ENCODE data around the gene PDE10A. TPM values are rescaled to one million over a fixed set of nuclear protein-coding genes. Genes with fewer than 3 reads are reported as not detected.
"Not testable (repeated sequence)": the region's sequence is repeated elsewhere in the genome, so short reads cannot be mapped to it uniquely, and the experiment has no call there.

PDE10A gene
- total and polyA plus RNA-seq, 5 donors, result 3.6 to 8.5 (median 4.2) TPM

- DNase-seq (no peak), ATAC-seq (no peak)
- H3K27me3 ChIP-seq (ENCODE audit: control insufficient read depth, insufficient read depth), result no peaks in the 10 kb centered on the region
- H3K9me3 ChIP-seq (ENCODE audit: control insufficient read depth, low read length), result no peaks in the 10 kb centered on the region
- intact Hi-C loops (cut with DNase I), result no loop called here
- H3K27ac ChIP-seq (ENCODE audit: low read length), result no peak overlapping the region
- WGBS, result 71% methylated on average over 7 of the region's 7 CpGs
- no peak overlapping the region for H3K4me3 ChIP-seq (ENCODE audit: low read length)
- H3K4me1 ChIP-seq (ENCODE audit: control insufficient read depth, insufficient read depth, low read length), result no peaks in the 10 kb centered on the region
Observed at GRCh38 chr6:165562421-165563090, 100.5 kb downstream of the PDE10A start.

- no peaks in the 10 kb centered on the region for H3K9me3 ChIP-seq (ENCODE audit: control insufficient read depth, low read length)
- H3K4me1 ChIP-seq (ENCODE audit: control insufficient read depth, insufficient read depth, low read length), result no peaks in the 10 kb centered on the region
- ATAC-seq, result no peak
- H3K4me3 ChIP-seq (ENCODE audit: low read length), result no peak overlapping the region
- H3K27me3 ChIP-seq (ENCODE audit: control insufficient read depth, insufficient read depth), result no peaks in the 10 kb centered on the region
- no peak for DNase-seq
- 96% methylated on average over 7 of the region's 7 CpGs for WGBS
- no peak overlapping the region for H3K27ac ChIP-seq (ENCODE audit: low read length)
- intact Hi-C loops (cut with DNase I), result no loop called here
Observed at GRCh38 chr6:165559632-165560031, 103.4 kb downstream of the PDE10A start.

DNA sequence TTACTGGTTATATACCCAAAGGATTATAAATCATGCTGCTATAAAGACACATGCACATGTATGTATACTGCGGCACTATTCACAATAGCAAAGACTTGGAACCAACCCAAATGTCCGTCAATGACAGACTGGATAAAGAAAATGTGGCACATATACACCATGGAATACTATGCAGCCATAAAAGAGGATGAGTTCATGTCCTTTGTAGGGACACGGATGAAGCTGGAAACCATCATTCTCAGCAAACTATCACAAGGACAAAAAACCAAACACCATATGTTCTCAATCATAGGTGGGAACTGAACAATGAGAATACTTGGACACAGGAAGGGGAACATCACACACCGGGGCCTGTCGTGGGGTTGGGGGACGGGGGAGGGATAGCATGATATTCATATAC is 104.9 kb downstream of the PDE10A start:
- H3K27me3 ChIP-seq (ENCODE audit: control insufficient read depth, insufficient read depth); DNase-seq; H3K4me1 ChIP-seq (ENCODE audit: control insufficient read depth, insufficient read depth, low read length); H3K4me3 ChIP-seq (ENCODE audit: low read length); H3K9me3 ChIP-seq (ENCODE audit: control insufficient read depth, low read length); H3K27ac ChIP-seq (ENCODE audit: low read length); intact Hi-C loops (cut with DNase I); ATAC-seq: not testable (repeated sequence)
- WGBS, result 94% methylated on average over 6 of the region's 6 CpGs

GRCh38 chr6:165557674-165558073 is 105.4 kb downstream of the PDE10A start:
- 87% methylated on average over 6 of the region's 6 CpGs for WGBS
- Histone ChIP-seq H3K4me1 (ENCODE audit: control insufficient read depth, insufficient read depth, low read length) (no peaks in the 10 kb centered on the region), H3K4me3 (ENCODE audit: low read length) (no peak overlapping the region), H3K27me3 (ENCODE audit: control insufficient read depth, insufficient read depth) (no peaks in the 10 kb centered on the region), H3K9me3 (ENCODE audit: control insufficient read depth, low read length) (no peaks in the 10 kb centered on the region), H3K27ac (ENCODE audit: low read length) (no peak overlapping the region)
- DNase-seq (no peak), ATAC-seq (no peak)
- intact Hi-C loops (cut with DNase I), result no loop called here

DNA sequence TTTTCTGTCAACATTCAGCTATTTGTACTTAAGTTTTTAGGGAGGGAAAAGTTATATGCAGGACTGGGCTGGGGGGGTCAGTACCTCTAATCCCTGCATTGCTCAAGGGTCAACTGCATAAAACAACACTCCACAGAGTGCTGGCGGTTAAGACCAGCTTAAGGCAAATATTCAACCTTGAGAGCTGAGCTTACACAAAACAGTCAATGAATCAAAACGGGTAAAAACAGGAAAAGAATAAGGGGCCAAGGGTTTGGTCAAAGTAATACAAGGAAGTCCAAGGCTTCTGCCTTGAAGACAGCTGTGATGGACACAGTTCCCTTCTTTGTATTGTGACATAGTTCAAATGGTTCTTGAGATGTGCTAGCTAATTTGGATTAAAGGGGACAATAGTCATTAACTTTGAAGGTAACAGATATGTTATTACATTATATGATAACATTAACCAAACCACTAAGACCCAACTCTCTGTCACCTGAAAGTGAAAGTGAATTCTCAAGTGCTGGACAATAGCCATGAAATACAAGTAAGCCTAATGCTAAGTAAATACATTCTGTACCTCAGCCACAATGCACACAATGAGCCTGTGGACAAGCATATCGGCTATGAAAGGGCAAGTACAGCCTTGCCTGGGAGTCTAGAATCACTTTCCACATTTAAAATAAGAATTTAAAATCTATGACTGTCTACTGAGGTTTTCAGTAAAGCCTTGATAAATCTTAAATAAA is 106.8 kb downstream of the PDE10A start:
- no peaks in the 10 kb centered on the region for H3K27me3 ChIP-seq (ENCODE audit: control insufficient read depth, insufficient read depth)
- peak in 1 of 2 donors; percentile 48 for ATAC-seq
- WGBS, result 53% methylated on average over 3 of the region's 3 CpGs

GRCh38 chr6:165554644-165555043 is 108.4 kb downstream of the PDE10A start:
- H3K27me3 ChIP-seq (ENCODE audit: control insufficient read depth, insufficient read depth); H3K9me3 ChIP-seq (ENCODE audit: control insufficient read depth, low read length); H3K27ac ChIP-seq (ENCODE audit: low read length); ATAC-seq; intact Hi-C loops (cut with DNase I); DNase-seq; H3K4me1 ChIP-seq (ENCODE audit: control insufficient read depth, insufficient read depth, low read length); H3K4me3 ChIP-seq (ENCODE audit: low read length): not testable (repeated sequence)
- WGBS, result over 99% methylated on average over 3 of the region's 3 CpGs

More for the DNA sequence above, 106.8 kb downstream of the PDE10A start:
- H3K4me1 ChIP-seq (ENCODE audit: control insufficient read depth, insufficient read depth, low read length), result peaks cover 2% of the 10 kb centered on the region
- intact Hi-C loops (cut with DNase I), result no loop called here
- H3K4me3 ChIP-seq (ENCODE audit: low read length), result no peak overlapping the region
- no peak for DNase-seq
- no peaks in the 10 kb centered on the region for H3K9me3 ChIP-seq (ENCODE audit: control insufficient read depth, low read length)
- no peak overlapping the region for H3K27ac ChIP-seq (ENCODE audit: low read length)

GRCh38 chr6:165552248-165552736 is 110.7 kb downstream of the PDE10A start:
- intact Hi-C loops (cut with DNase I), result no loop called here
- ATAC-seq, result no peak
- WGBS, result 77% methylated on average over 5 of the region's 5 CpGs
- Histone ChIP-seq H3K4me1 (ENCODE audit: control insufficient read depth, insufficient read depth, low read length) (peaks cover 2% of the 10 kb centered on the region), H3K27me3 (ENCODE audit: control insufficient read depth, insufficient read depth) (no peaks in the 10 kb centered on the region), H3K27ac (ENCODE audit: low read length) (no peak overlapping the region), H3K4me3 (ENCODE audit: low read length) (no peak overlapping the region), H3K9me3 (ENCODE audit: control insufficient read depth, low read length) (no peaks in the 10 kb centered on the region)
- DNase-seq, result no peak

DNA sequence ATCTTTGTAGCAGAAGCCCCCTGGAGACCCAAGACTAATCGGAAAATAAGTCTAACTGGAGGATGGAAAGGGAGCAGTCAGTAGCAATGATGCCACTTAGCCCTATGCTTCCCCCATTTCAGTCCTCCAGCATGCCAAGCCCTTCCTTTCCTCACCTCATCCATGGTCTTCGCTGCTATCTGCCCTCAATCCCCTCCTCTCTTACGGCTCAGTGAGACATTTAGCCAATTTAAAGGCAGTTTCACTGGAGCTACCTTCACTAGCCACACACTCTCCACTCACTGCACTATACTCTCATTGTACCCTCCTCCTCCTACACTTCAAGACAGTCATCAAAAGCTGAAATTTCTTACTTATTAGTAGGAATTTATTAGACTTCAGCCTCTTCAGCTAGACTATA is 111.2 kb downstream of the PDE10A start:
- 71% methylated on average over 3 of the region's 3 CpGs for WGBS
- no peak for ATAC-seq

GRCh38 chr6:165548450-165548849 is 114.6 kb downstream of the PDE10A start:
- over 99% methylated on average over 2 of the region's 2 CpGs for WGBS
- DNase-seq, result no peak
- intact Hi-C loops (cut with DNase I), result no loop called here
- no peak for ATAC-seq
- Histone ChIP-seq H3K4me1 (ENCODE audit: control insufficient read depth, insufficient read depth, low read length) (peaks cover 2% of the 10 kb centered on the region), H3K4me3 (ENCODE audit: low read length) (no peak overlapping the region), H3K27ac (ENCODE audit: low read length) (no peak overlapping the region), H3K9me3 (ENCODE audit: control insufficient read depth, low read length) (no peaks in the 10 kb centered on the region), H3K27me3 (ENCODE audit: control insufficient read depth, insufficient read depth) (no peaks in the 10 kb centered on the region)

More for the DNA sequence above, 111.2 kb downstream of the PDE10A start:
- Histone ChIP-seq H3K4me3 (ENCODE audit: low read length) (no peak overlapping the region), H3K27ac (ENCODE audit: low read length) (no peak overlapping the region), H3K9me3 (ENCODE audit: control insufficient read depth, low read length) (no peaks in the 10 kb centered on the region), H3K27me3 (ENCODE audit: control insufficient read depth, insufficient read depth) (no peaks in the 10 kb centered on the region), H3K4me1 (ENCODE audit: control insufficient read depth, insufficient read depth, low read length) (peaks cover 2% of the 10 kb centered on the region)
- no peak for DNase-seq
- intact Hi-C loops (cut with DNase I), result no loop called here

DNA sequence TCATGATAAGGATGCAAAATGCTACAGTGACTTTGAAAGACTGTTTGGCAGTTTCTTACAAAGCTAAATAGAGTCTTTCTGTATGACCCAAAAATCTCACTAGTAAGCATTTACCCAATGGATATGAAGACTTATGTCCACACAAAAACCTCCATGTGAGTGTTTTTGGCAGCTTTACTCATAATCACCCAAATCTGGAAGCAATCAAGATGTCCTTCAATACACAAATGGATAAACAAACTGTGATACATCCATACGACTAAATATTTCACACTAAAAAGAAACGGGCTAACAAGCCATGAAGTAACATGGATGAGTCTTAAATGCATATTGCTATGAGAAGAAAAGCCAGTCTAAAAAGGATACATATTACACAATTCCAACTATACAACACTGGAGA is 117.2 kb downstream of the PDE10A start:
- Histone ChIP-seq H3K4me1 (ENCODE audit: control insufficient read depth, insufficient read depth, low read length) (no peaks in the 10 kb centered on the region), H3K27ac (ENCODE audit: low read length) (no peak overlapping the region), H3K27me3 (ENCODE audit: control insufficient read depth, insufficient read depth) (no peaks in the 10 kb centered on the region), H3K4me3 (ENCODE audit: low read length) (no peak overlapping the region), H3K9me3 (ENCODE audit: control insufficient read depth, low read length) (no peaks in the 10 kb centered on the region)
- 75% methylated on average over 2 of the region's 2 CpGs for WGBS
- DNase-seq, result no peak
- no peak for ATAC-seq
- intact Hi-C loops (cut with DNase I), result no loop called here

DNA sequence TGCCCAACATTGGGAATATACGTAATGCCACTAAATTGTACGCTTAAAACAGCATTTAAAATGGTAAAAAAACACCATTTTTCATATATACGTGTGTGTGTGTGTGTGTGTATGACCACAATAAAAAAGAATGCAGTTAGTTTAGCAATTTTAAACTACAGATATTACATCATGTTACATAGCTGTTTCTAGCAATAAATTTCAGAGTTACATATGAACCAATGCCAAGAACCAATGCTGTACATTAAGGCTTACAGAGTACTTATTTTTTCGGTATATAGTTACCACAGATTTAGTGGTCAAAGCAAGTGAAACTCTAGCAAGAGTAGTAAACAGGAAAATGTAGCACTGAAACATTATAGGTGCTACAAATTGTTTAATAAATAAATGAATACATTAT is 119.3 kb downstream of the PDE10A start:
- H3K4me1 ChIP-seq (ENCODE audit: control insufficient read depth, insufficient read depth, low read length), result no peaks in the 10 kb centered on the region
- no peaks in the 10 kb centered on the region for H3K9me3 ChIP-seq (ENCODE audit: control insufficient read depth, low read length)
- intact Hi-C loops (cut with DNase I), result no loop called here
- DNase-seq, result no peak
- no peak overlapping the region for H3K4me3 ChIP-seq (ENCODE audit: low read length)
- WGBS, result 93% methylated on average over 4 of the region's 4 CpGs
- H3K27me3 ChIP-seq (ENCODE audit: control insufficient read depth, insufficient read depth), result no peaks in the 10 kb centered on the region
- H3K27ac ChIP-seq (ENCODE audit: low read length), result no peak overlapping the region
- no peak for ATAC-seq

All from right cardiac atrium (tissue), 5 donors.